A549 (cell line): ENCODE data around the gene CNTN5.

Experiments
- CTCF ChIP-seq: fragments of >200 bp; sonication (Bioruptor Twin); formaldehyde crosslinking; IDR thresholded peaks from 3 replicates; pipeline ENCODE4 v1.5.1; 2016
- EP300 ChIP-seq, 2 experiments: fragments of >200 bp; sonication (Bioruptor Twin); formaldehyde crosslinking; IDR thresholded peaks; 2 replicates in 1 of 2; 3 replicates in 1 of 2; pipeline ENCODE4 v1.6.1; 2016 to 2017
- MAFK ChIP-seq: fragments of 450-650 bp; IDR thresholded peaks from 2 replicates; pipeline ENCODE4 v1.6.1; 2014; ENCODE audit not compliant: partially characterized antibody
- MAX ChIP-seq: IDR thresholded peaks from 2 replicates; pipeline ENCODE4 v1.6.1; 2012
- MAZ ChIP-seq: fragments of 150-350 bp; IDR thresholded peaks from 2 replicates; pipeline ENCODE4 v1.6.1; 2014; ENCODE audit warnings: antibody characterized with exemption, low read depth, low read length, borderline replicate concordance
- MYC ChIP-seq: IDR thresholded peaks from 2 replicates; pipeline ENCODE4 v1.6.1; 2012; ENCODE audit warnings: mild to moderate bottlenecking, inconsistent platforms, low read length, improper control_type of control experiment, borderline replicate concordance
- POLR2A ChIP-seq: IDR thresholded peaks from 2 replicates; pipeline ENCODE4 v1.6.1; 2012; ENCODE audit warnings: mild to moderate bottlenecking, low read length
- POLR2AphosphoS2 ChIP-seq: conservative IDR thresholded peaks from 2 replicates; pipeline ENCODE4 v1.6.1; 2012; ENCODE audit warnings: low read length, improper control_type of control experiment, inconsistent platforms
- RAD21 ChIP-seq, 2 experiments: fragments of >200 bp in 1 of 2; sonication (Bioruptor Twin) in 1 of 2; formaldehyde crosslinking in 1 of 2; IDR thresholded peaks in 1 of 2; conservative IDR thresholded peaks in 1 of 2; 2 replicates in 1 of 2; 3 replicates in 1 of 2; pipeline ENCODE4 v1.6.1; 2012 to 2018; ENCODE audit warnings: inconsistent platforms in 1 of 2
- REST ChIP-seq: fragments of 200-600 bp; sonication (generic); IDR thresholded peaks from 2 replicates; pipeline ENCODE4 v1.6.1; 2016; ENCODE audit warnings: antibody characterized with exemption, mild to moderate bottlenecking, moderate library complexity
- ZSCAN20 ChIP-seq: fragments of 250-450 bp; sonication (Bioruptor Pico); IDR thresholded peaks from 2 replicates; pipeline ENCODE4 v1.8.0; 2022; ENCODE audit warnings: mild to moderate bottlenecking, moderate library complexity

- TF ChIP-seq POLR2AphosphoS2, result no peak
- TF ChIP-seq POLR2A, result no peak
- TF ChIP-seq CTCF, result no peak
- no peak for TF ChIP-seq EP300 (IDR thresholded peaks at IDR 0.05)
- no peak for TF ChIP-seq MYC
- TF ChIP-seq MAZ, result no peak
- no peak for TF ChIP-seq ZSCAN20 (CRISPR knock-in tag)
- no peak for TF ChIP-seq MAFK
- TF ChIP-seq RAD21 (conservative IDR thresholded peaks at IDR 0.05 in 1 of 2, IDR thresholded peaks at IDR 0.05 in 1 of 2), result no peak
- no peak for TF ChIP-seq REST
- TF ChIP-seq MAX, result no peak
Observed at GRCh38 chr11:99676292-99676691, 655.5 kb downstream of the CNTN5 start.
